ENCODE measurements around the gene IFNAR2. TPM values are rescaled to one million over a fixed set of nuclear protein-coding genes. Genes with fewer than 3 reads are reported as not detected.

Gene IFNAR2
- total and polyA plus RNA-seq, 2 donors (not counting 3 experiments of a cell fraction or from before 2014, with no cell fraction given), result 22.8 to 42.1 TPM

DNA sequence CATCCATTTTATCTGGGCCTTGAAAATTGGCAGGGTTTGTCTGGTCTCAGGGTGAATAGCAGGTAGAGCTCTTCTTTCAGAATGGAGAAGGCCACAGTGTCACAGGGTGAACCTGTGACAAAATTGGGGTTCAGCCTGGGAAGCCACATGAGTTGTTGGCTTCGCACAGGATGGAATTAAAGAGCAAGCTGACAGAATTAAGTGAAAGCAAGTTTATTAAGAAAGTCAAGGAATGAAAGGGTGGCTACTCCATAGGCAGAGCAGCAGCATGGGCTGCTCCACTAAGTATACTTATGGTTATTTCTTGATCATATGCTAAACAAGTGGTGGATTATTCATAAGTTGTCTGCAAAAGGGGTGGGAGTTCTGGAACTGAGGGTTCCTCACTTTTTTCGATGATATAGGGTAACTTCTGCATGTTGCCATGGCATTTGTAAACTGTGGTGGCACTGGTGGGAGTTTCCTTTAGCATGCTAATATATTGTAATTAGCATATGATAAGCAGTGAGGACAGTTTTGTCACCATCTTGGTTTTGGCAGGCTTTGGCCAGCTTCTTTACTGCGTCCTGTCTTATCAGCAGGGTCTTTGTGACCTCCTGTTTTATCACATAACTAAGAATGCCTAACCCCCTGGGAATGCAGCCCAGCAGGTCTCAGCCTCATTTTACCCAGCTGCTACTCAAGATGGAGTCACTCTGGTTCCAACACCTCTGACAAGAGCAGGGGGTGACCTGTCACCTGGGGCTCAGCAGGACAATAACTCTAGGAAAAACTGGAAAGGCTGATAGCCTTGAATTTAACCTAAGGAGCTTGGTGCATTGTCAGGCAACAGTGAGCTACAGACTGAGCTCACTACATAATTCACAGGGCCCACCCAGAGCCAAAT is 5.1 kb downstream of the IFNAR2 start:
- no peaks in the 10 kb centered on the region for H3K9me1 ChIP-seq (replicated peaks; ENCODE audit: control insufficient read depth, extremely low read depth, insufficient read depth, low read length)
- DNase-seq (ENCODE audit: low read depth, low spot score), result no peak
- no peak overlapping the region for H3K4me3 ChIP-seq (replicated peaks in 1 of 3; ENCODE audit: insufficient read depth in 1 of 3, low read depth in 1 of 3, low read length in 3 of 3)
- POLR2A ChIA-PET, result no interaction called here
- H3K27me3 ChIP-seq (ENCODE audit: control insufficient read depth in 2 of 2, insufficient read depth in 2 of 2, low read length in 2 of 2), result no peaks in the 10 kb centered on the region
- dilution Hi-C loops (cut with MboI; ENCODE audit: extremely low pct_ligation_motif_present, low sequenced_read_pairs), result no loop called here
- H3K27ac ChIP-seq (ENCODE audit: insufficient read depth, low read depth, low read length), result no peak overlapping the region
- H3K79me2 ChIP-seq (ENCODE audit: control insufficient read depth, insufficient read depth, low read length), result peaks cover 58% of the 10 kb centered on the region
- no peaks in the 10 kb centered on the region for H3K36me3 ChIP-seq (ENCODE audit: control insufficient read depth in 2 of 2, extremely low read depth in 1 of 2, insufficient read depth in 2 of 2, low read length in 2 of 2)
- H3K4me2 ChIP-seq (ENCODE audit: insufficient read depth, low read length), result no peak overlapping the region
- H3K4me1 ChIP-seq (ENCODE audit: control insufficient read depth, extremely low read depth, insufficient read depth, low read length), result peaks cover 41% of the 10 kb centered on the region
- H2AFZ ChIP-seq (ENCODE audit: low read depth, low read length), result no peak overlapping the region
- no peak for FAIRE-seq
- H3K9ac ChIP-seq (replicated peaks; ENCODE audit: extremely low read depth, insufficient read depth, low read length), result no peak overlapping the region
- CTCF ChIA-PET, result interaction anchor here (1.5 kb wide), 1 partner anchor 35 kb away, joined by 4 read pairs; no protein-coding TSS in a partner anchor
- no peak for TF ChIP-seq GATA2 (IDR thresholded peaks at IDR 0.05; ENCODE audit: insufficient read depth, insufficient read length, low read depth, low read length)
- TF ChIP-seq, protein P1, sequence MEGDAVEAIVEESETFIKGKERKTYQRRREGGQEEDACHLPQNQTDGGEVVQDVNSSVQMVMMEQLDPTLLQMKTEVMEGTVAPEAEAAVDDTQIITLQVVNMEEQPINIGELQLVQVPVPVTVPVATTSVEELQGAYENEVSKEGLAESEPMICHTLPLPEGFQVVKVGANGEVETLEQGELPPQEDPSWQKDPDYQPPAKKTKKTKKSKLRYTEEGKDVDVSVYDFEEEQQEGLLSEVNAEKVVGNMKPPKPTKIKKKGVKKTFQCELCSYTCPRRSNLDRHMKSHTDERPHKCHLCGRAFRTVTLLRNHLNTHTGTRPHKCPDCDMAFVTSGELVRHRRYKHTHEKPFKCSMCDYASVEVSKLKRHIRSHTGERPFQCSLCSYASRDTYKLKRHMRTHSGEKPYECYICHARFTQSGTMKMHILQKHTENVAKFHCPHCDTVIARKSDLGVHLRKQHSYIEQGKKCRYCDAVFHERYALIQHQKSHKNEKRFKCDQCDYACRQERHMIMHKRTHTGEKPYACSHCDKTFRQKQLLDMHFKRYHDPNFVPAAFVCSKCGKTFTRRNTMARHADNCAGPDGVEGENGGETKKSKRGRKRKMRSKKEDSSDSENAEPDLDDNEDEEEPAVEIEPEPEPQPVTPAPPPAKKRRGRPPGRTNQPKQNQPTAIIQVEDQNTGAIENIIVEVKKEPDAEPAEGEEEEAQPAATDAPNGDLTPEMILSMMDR (IDR thresholded peaks at IDR 0.05; ENCODE audit: extremely low read depth in 1 of 2, insufficient read depth in 1 of 2, low read depth in 1 of 2, low read length in 2 of 2), result no peak
- no peak for TF ChIP-seq FOS (IDR thresholded peaks at IDR 0.05; ENCODE audit: borderline replicate concordance, insufficient read depth, low read length)
- no peak for TF ChIP-seq POLR2A (IDR thresholded peaks at IDR 0.05; ENCODE audit: low read depth, low read length)
- no peak for TF ChIP-seq POLR2AphosphoS5 (IDR thresholded peaks at IDR 0.05; ENCODE audit: insufficient read depth, low read depth, low read length)
- TF ChIP-seq EZH2 (IDR thresholded peaks at IDR 0.05; ENCODE audit: borderline replicate concordance, low read depth, low read length, severe bottlenecking), result no peak
- TF ChIP-seq JUN (IDR thresholded peaks at IDR 0.05; ENCODE audit: borderline replicate concordance, insufficient read depth, insufficient read length, low read depth), result no peak
- no peak for TF ChIP-seq MYC (IDR thresholded peaks at IDR 0.05; ENCODE audit: low read depth, low read length)
- TF ChIP-seq, protein P2, sequence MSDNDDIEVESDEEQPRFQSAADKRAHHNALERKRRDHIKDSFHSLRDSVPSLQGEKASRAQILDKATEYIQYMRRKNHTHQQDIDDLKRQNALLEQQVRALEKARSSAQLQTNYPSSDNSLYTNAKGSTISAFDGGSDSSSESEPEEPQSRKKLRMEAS (IDR thresholded peaks at IDR 0.05; ENCODE audit: insufficient read depth, insufficient read length), result no peak
- intact Hi-C loops (cut with micrococcal nuclease), result no loop called here
- BruUV-seq (replicated peaks), result TSS peak; percentile 77
- no peaks in the 10 kb centered on the region for H4K20me1 ChIP-seq (replicated peaks; ENCODE audit: control insufficient read depth, extremely low read depth, insufficient read depth, low read length)
- no peaks in the 10 kb centered on the region for H3K9me3 ChIP-seq (replicated peaks; ENCODE audit: control insufficient read depth, insufficient read depth, low read length)
